GM19099 (cell line): ENCODE data around the gene PDZD11.

Experiments used
- POLR2A ChIP-seq: IDR thresholded peaks from 3 replicates; pipeline ENCODE4 v1.6.1; 2011; ENCODE audit warnings: low read depth; ENCODE audit not compliant: insufficient read length; ENCODE audit errors: extremely low read depth

Gene PDZD11

DNA sequence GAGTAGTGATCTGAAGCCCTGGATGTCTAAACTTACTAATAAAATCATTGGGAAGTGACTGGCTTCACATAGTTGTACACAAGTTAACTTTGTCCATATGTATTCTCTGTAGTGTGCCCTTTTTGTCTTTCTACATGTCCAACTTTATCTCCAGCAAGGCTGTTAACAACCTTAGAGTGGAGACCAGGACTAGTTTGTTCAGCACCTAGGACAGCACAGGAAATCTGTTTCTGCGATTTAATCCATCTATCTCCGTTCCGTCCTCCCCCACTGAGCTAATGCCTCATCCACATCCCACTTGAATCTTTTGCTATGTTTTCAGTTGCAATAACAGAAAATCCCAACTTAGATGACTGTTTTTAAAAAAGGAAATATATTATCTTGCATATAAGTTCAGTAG is 24.9 kb downstream of the PDZD11 start:
- TF ChIP-seq POLR2A, result no peak

GRCh38 chrX:70262952-70263567 is 26.7 kb downstream of the PDZD11 start:
- TF ChIP-seq POLR2A, result no peak

DNA sequence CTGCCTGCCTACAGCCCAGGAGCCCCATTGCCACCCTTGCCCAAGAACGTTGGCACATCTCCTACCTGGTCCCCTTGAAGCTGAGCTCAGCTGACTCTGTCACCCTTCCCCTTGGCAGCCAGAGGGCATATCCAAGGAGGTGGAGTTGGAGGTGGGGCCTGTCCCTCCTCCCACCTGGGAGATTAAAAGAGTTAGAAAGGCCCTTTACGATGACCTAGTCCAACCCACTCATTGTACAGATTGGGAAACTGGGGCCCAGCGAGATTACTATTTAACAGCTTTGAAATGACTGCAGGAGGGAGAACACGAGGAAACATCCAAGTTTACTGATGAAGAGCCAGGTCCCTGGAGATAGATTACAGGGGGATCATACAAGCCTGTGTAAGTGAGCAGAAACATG is 29.6 kb downstream of the PDZD11 start, which contains the start of gene P2RY4:
Gene P2RY4 (minus strand): TSS at position 101 of the 400 bp plus-strand sequence. CDS start 580 bp downstream, outside the sequence.
- no peak for TF ChIP-seq POLR2A

- TF ChIP-seq POLR2A, result no peak
Observed at GRCh38 chrX:70257423-70258288, 32.1 kb downstream of the PDZD11 start.

GRCh38 chrX:70255452-70255851 is 34.3 kb downstream of the PDZD11 start:
- TF ChIP-seq POLR2A, result no peak

GRCh38 chrX:70254909-70255308 is 34.8 kb downstream of the PDZD11 start:
- no peak for TF ChIP-seq POLR2A

GRCh38 chrX:70254063-70254400 is 35.7 kb downstream of the PDZD11 start:
- no peak for TF ChIP-seq POLR2A

DNA sequence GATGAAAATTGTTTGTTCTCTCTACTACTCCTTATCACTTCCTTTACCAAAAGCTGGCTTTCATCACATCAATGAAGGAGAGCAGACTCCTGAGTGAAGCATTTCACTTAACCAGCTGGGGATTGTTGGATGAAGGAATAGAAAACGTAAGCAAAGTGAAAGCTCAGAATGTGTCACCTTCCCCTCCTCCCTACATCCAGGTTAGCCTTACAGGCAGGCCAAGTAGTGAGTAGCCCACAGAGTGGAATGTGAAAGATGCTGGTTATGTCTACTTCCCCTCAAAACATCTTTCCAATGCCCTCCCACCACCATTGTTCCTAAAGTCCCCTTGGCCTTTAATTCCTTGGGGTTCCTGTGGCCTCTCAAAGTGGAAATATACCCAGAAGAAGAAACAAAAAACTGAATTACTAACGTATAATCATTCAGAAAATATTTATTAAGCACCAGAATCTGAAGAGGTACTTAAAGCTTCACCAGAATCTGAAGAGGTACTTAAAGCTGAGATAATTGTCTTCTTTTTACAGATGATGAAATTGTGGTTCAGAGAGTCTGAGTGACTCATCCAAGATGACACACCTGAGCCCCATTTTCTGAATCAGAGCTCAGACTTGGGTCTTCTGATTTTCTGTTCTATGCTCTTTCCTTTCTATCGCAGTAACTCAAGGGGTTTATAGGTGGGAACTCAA is 36.2 kb downstream of the PDZD11 start:
- TF ChIP-seq POLR2A, result no peak

- TF ChIP-seq POLR2A, result no peak
Observed at GRCh38 chrX:70252491-70252890, 37.2 kb downstream of the PDZD11 start.

DNA sequence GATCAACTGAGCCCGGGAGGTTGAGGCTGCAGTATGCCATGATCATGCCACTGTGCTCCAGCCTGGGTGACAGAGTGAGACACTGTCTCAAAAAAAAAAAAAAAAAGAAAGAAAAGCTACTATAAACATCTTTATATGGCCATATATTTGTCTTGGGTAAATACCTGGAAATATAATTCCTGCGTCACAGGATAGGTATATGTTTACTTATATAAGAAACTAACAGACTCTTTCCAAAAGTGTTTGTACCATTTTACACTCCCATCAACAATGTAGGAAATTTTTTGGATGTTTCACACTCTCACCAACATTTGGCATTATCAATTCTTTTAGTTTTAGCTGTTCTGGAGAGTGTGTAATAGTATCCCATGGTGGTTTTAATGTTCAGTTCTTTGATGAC is 42.5 kb downstream of the PDZD11 start:
- no peak for TF ChIP-seq POLR2A

GRCh38 chrX:70244881-70245280 is 44.8 kb downstream of the PDZD11 start:
- TF ChIP-seq POLR2A, result no peak

DNA sequence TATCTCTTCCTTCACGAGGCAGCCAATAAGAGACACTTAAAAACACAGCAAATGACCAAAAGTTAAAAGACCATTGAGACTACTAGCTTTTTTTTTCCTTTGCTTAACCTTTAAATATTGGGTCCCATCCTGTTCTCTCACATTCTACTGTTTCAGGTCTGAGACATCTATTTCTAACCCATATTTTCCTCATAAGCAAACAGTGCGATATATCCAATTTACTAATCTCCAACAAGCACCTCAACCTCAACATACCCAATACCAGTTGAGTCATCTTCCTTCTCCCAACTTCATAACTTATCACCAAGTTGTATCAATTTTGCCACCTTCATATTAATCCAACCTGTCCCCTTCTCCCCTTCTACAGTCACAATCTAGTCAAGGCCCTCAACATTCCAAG is 48.2 kb downstream of the PDZD11 start:
- no peak for TF ChIP-seq POLR2A

DNA sequence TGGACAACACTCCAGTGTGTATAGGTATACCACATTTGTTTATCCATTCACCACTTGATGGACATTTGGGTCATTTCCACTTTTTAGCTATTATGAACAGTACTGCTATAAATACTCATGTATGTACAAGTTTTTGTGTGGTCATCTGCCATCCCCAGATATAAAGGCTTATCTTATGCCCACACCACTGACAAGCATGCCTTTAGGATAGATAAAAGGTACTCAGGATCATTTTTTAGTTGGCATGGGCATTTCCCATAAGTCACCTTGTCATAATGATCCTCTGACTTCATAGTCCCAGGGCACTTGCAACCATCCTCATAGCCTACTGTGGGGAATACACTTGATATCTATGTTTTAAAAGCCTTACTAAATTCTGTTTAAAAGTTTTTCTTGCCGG is 49.0 kb downstream of the PDZD11 start:
- no peak for TF ChIP-seq POLR2A
